ENCODE measurements around the gene CASZ1. TPM values are rescaled to one million over a fixed set of nuclear protein-coding genes. Genes with fewer than 3 reads are reported as not detected.

CASZ1 gene
- total and polyA plus RNA-seq, 2 experiments from 2014 or later = 6.2 to 6.7 TPM

DNA sequence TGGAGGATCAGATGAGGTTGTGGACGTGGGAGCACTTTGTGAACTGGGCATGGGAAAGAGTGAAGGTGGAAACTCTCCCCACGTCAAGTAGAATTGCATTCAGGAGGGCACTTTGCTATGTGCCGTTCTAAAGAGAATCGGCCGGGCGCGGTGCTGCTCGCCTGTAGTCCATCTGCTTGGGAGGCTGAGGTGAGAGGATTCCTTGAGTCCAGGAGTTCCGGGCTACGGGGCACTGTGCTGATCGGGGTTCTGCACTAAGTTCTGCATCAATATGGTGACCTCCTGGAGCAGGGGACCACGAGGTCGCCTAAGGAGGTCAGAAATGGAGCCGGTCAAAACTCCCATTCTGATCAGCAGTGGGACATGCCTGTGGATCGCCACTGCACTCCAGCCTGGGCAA lies 179.8 kb downstream of the CASZ1 start:
- peaks cover 10% of the 10 kb centered on the region for H3K27me3 Mint-ChIP-seq (ENCODE audit: insufficient read depth, low read depth, poor library complexity)
- Histone ChIP-seq H3K27me3 (ENCODE audit: insufficient read depth) (no peaks in the 10 kb centered on the region), H3F3A (replicated peaks; ENCODE audit: low read depth) (no peaks in the 10 kb centered on the region), H3K4me3 (no peak overlapping the region), H3K4me1 (ENCODE audit: insufficient read depth) (no peaks in the 10 kb centered on the region; the same call in 1 of the 2 replicates), H3K27ac (ENCODE audit: low read depth) (no peak overlapping the region), H3K9me2 (ENCODE audit: insufficient read depth) (no peaks in the 10 kb centered on the region), H2AFZ (no peak overlapping the region), H3K79me2 (replicated peaks; ENCODE audit: insufficient read depth) (no peaks in the 10 kb centered on the region), H3K4me2 (no peak overlapping the region), H4K20me1 (replicated peaks; ENCODE audit: insufficient read depth) (no peaks in the 10 kb centered on the region), H3K36me3 (ENCODE audit: insufficient read depth) (no peaks in the 10 kb centered on the region)
- no peaks in the 10 kb centered on the region for H3K36me3 Mint-ChIP-seq (ENCODE audit: low read depth)
- H3K9me3 Mint-ChIP-seq = no peaks in the 10 kb centered on the region; the same call in 2 of the 3 replicates
- peaks cover 26% of the 10 kb centered on the region for H3K4me1 Mint-ChIP-seq
- no peak for DNase-seq (ENCODE audit: low spot score)
- no peak for ATAC-seq
- H3K4me3 Mint-ChIP-seq = no peak overlapping the region
- no peak for TF ChIP-seq STAT1 (IDR thresholded peaks at IDR 0.05; ENCODE audit: unreplicated experiment)
- H3K27ac Mint-ChIP-seq = no peak overlapping the region

DNA sequence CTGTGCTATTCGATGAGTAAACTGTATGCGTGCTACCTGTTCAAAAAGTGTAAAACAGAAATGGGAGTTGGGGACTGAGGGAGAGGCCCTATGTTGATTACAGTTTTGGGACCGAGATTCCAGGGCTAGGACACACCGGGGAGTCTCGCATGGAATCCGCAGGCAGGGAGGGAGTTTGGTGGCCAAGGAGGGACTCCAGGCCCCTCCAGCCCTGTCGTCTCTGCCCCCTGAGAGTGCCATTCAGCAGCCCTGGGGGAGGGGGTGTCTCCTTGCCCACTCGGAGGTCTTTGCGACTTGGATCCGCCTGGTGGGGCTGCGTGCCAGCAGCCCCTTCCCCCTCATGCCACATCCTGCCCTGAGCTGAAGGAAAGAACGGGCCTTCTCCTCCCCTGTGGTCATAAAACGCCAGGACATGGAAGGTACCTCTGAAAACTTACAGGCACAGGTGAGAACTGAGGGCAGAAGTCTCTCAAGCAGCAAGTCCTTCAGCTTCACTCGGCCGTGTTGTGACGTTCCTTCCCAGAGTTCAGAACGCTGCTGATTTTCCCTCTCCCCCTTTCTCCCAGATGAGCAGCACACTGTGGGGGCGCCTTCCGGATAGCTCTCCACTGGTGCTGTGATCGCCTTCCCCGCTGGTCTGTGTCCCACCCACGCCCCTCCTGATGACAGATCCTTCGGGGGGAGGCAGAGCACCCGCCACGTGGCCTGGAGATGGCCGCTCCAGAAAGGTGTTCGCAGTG lies 180.3 kb downstream of the CASZ1 start:
- Histone ChIP-seq H4K20me1 (replicated peaks; ENCODE audit: insufficient read depth) (no peaks in the 10 kb centered on the region), H3K27ac (ENCODE audit: low read depth) (no peak overlapping the region), H3K9me2 (ENCODE audit: insufficient read depth) (no peaks in the 10 kb centered on the region), H3K4me1 (ENCODE audit: insufficient read depth) (no peaks in the 10 kb centered on the region; the same call in 1 of the 2 replicates), H2AFZ (no peak overlapping the region), H3K79me2 (replicated peaks; ENCODE audit: insufficient read depth) (no peaks in the 10 kb centered on the region), H3K36me3 (ENCODE audit: insufficient read depth) (no peaks in the 10 kb centered on the region), H3K4me2 (no peak overlapping the region), H3K4me3 (no peak overlapping the region), H3F3A (replicated peaks; ENCODE audit: low read depth) (no peaks in the 10 kb centered on the region), H3K27me3 (ENCODE audit: insufficient read depth) (no peaks in the 10 kb centered on the region)
- Mint-ChIP-seq H3K4me3 (no peak overlapping the region), H3K9me3 (no peaks in the 10 kb centered on the region), H3K27ac (no peak overlapping the region), H3K27me3 (ENCODE audit: insufficient read depth, low read depth, poor library complexity) (peaks cover 7% of the 10 kb centered on the region), H3K36me3 (ENCODE audit: low read depth) (no peaks in the 10 kb centered on the region), H3K4me1 (peaks cover 26% of the 10 kb centered on the region)
- no peak for TF ChIP-seq CREB1 (CRISPR knock-in tag; IDR thresholded peaks at IDR 0.05; ENCODE audit: low read depth)
- TF ChIP-seq ZNF331 (CRISPR knock-in tag; IDR thresholded peaks at IDR 0.05; ENCODE audit: low read depth) = no peak
- no peak for TF ChIP-seq STAT1 (IDR thresholded peaks at IDR 0.05; ENCODE audit: unreplicated experiment)
- TF ChIP-seq NANOG (IDR thresholded peaks at IDR 0.05; ENCODE audit: borderline replicate concordance) = no peak
- TF ChIP-seq, protein P1, sequence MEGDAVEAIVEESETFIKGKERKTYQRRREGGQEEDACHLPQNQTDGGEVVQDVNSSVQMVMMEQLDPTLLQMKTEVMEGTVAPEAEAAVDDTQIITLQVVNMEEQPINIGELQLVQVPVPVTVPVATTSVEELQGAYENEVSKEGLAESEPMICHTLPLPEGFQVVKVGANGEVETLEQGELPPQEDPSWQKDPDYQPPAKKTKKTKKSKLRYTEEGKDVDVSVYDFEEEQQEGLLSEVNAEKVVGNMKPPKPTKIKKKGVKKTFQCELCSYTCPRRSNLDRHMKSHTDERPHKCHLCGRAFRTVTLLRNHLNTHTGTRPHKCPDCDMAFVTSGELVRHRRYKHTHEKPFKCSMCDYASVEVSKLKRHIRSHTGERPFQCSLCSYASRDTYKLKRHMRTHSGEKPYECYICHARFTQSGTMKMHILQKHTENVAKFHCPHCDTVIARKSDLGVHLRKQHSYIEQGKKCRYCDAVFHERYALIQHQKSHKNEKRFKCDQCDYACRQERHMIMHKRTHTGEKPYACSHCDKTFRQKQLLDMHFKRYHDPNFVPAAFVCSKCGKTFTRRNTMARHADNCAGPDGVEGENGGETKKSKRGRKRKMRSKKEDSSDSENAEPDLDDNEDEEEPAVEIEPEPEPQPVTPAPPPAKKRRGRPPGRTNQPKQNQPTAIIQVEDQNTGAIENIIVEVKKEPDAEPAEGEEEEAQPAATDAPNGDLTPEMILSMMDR (conservative IDR thresholded peaks at IDR 0.05; ENCODE audit: low read depth in 2 of 2) = no peak
- no peak for TF ChIP-seq POLR2AphosphoS5 (IDR thresholded peaks at IDR 0.05; ENCODE audit: low read depth)
- DNase-seq (ENCODE audit: low spot score) (no peak), ATAC-seq (peak; percentile 19)

DNA sequence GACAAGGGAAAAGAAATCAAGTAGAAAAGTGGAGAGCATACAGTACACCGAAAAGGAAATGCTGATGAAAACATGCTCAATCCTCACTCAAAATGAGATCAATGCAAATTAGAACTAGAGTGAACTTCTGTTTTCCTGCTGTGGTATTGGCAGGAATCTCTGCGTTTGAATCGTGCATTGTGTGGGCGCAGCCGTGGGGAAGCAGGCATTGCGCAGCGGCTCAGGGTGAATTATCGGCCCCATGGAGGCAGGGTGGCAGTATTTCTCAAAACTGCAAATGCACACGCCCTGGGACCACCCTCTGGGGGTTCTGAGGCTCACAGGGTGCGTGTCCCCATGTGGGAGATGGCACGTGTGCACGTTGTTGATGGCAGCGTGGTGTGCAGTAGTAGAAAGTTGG lies 181.1 kb downstream of the CASZ1 start:
- no peaks in the 10 kb centered on the region for H3F3A ChIP-seq (replicated peaks; ENCODE audit: low read depth)
- DNase-seq (ENCODE audit: low spot score) (no peak), ATAC-seq (no peak)
- no peaks in the 10 kb centered on the region for H4K20me1 ChIP-seq (replicated peaks; ENCODE audit: insufficient read depth)
- no peaks in the 10 kb centered on the region; the same call in 2 of the 3 replicates for H3K9me3 Mint-ChIP-seq
- peaks cover 26% of the 10 kb centered on the region for H3K4me1 Mint-ChIP-seq
- no peaks in the 10 kb centered on the region for H3K27me3 ChIP-seq (ENCODE audit: insufficient read depth)
- peak overlapping the region; percentile 32; the same call in 1 of the 2 replicates for H3K27ac ChIP-seq (ENCODE audit: low read depth)
- no peak overlapping the region for H3K4me3 ChIP-seq
- no peaks in the 10 kb centered on the region; the same call in 1 of the 2 replicates for H3K4me1 ChIP-seq (ENCODE audit: insufficient read depth)
- no peak overlapping the region for H3K4me2 ChIP-seq
- H3K27me3 Mint-ChIP-seq (ENCODE audit: insufficient read depth, low read depth, poor library complexity) = peaks cover 9% of the 10 kb centered on the region
- H3K4me3 Mint-ChIP-seq = no peak overlapping the region
- no peaks in the 10 kb centered on the region for H3K36me3 ChIP-seq (ENCODE audit: insufficient read depth)
- no peak overlapping the region for H2AFZ ChIP-seq
- H3K79me2 ChIP-seq (replicated peaks; ENCODE audit: insufficient read depth) = no peaks in the 10 kb centered on the region
- H3K9me2 ChIP-seq (ENCODE audit: insufficient read depth) = no peaks in the 10 kb centered on the region
- H3K27ac Mint-ChIP-seq = no peak overlapping the region
- H3K36me3 Mint-ChIP-seq (ENCODE audit: low read depth) = no peaks in the 10 kb centered on the region
- no peak for TF ChIP-seq JUNB (IDR thresholded peaks at IDR 0.05; ENCODE audit: unreplicated experiment)
- TF ChIP-seq, protein P2, sequence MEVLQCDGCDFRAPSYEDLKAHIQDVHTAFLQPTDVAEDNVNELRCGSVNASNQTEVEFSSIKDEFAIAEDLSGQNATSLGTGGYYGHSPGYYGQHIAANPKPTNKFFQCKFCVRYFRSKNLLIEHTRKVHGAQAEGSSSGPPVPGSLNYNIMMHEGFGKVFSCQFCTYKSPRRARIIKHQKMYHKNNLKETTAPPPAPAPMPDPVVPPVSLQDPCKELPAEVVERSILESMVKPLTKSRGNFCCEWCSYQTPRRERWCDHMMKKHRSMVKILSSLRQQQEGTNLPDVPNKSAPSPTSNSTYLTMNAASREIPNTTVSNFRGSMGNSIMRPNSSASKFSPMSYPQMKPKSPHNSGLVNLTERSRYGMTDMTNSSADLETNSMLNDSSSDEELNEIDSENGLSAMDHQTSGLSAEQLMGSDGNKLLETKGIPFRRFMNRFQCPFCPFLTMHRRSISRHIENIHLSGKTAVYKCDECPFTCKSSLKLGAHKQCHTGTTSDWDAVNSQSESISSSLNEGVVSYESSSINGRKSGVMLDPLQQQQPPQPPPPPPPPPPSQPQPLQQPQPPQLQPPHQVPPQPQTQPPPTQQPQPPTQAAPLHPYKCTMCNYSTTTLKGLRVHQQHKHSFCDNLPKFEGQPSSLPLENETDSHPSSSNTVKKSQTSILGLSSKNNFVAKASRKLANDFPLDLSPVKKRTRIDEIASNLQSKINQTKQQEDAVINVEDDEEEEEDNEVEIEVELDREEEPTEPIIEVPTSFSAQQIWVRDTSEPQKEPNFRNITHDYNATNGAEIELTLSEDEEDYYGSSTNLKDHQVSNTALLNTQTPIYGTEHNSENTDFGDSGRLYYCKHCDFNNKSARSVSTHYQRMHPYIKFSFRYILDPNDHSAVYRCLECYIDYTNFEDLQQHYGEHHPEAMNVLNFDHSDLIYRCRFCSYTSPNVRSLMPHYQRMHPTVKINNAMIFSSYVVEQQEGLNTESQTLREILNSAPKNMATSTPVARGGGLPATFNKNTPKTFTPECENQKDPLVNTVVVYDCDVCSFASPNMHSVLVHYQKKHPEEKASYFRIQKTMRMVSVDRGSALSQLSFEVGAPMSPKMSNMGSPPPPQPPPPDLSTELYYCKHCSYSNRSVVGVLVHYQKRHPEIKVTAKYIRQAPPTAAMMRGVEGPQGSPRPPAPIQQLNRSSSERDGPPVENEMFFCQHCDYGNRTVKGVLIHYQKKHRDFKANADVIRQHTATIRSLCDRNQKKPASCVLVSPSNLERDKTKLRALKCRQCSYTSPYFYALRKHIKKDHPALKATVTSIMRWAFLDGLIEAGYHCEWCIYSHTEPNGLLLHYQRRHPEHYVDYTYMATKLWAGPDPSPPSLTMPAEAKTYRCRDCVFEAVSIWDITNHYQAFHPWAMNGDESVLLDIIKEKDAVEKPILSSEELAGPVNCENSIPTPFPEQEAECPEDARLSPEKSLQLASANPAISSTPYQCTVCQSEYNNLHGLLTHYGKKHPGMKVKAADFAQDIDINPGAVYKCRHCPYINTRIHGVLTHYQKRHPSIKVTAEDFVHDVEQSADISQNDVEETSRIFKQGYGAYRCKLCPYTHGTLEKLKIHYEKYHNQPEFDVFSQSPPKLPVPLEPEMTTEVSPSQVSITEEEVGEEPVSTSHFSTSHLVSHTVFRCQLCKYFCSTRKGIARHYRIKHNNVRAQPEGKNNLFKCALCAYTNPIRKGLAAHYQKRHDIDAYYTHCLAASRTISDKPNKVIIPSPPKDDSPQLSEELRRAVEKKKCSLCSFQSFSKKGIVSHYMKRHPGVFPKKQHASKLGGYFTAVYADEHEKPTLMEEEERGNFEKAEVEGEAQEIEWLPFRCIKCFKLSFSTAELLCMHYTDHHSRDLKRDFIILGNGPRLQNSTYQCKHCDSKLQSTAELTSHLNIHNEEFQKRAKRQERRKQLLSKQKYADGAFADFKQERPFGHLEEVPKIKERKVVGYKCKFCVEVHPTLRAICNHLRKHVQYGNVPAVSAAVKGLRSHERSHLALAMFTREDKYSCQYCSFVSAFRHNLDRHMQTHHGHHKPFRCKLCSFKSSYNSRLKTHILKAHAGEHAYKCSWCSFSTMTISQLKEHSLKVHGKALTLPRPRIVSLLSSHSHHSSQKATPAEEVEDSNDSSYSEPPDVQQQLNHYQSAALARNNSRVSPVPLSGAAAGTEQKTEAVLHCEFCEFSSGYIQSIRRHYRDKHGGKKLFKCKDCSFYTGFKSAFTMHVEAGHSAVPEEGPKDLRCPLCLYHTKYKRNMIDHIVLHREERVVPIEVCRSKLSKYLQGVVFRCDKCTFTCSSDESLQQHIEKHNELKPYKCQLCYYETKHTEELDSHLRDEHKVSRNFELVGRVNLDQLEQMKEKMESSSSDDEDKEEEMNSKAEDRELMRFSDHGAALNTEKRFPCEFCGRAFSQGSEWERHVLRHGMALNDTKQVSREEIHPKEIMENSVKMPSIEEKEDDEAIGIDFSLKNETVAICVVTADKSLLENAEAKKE (CRISPR knock-in tag; IDR thresholded peaks at IDR 0.05) = no peak
- no peak for TF ChIP-seq STAT1 (IDR thresholded peaks at IDR 0.05; ENCODE audit: unreplicated experiment)
- TF ChIP-seq POLR2AphosphoS5 (IDR thresholded peaks at IDR 0.05; ENCODE audit: low read depth) = no peak
